Natural killer cell (primary cell): ENCODE data around the gene KRT79. TPM values are rescaled to one million over a fixed set of nuclear protein-coding genes. Genes with fewer than 3 reads are reported as not detected.

ENCODE experiments used
- ATAC-seq, 3 donors: fragments of 150-1000 bp in 2 of 3; fragments of 200-7000 bp in 1 of 3; cut with Tn5 transposase; 1 replicate in 1 of 3; 2 replicates in 2 of 3; pipeline ENCODE4 v1.10.0; 2021; ENCODE audit warnings: mild to moderate bottlenecking in 2 of 3, moderate library complexity in 2 of 3
- DNase-seq, 2 donors: peaks; one replicate each; pipeline versions ENCODE4 v3.0.0 to v3.0.0-alpha.2; 2013 to 2021; ENCODE audit warnings: mixed read lengths in 1 of 2
- H3K27ac ChIP-seq: one replicate; pipeline ENCODE4 v1.5.1; 2013; ENCODE audit warnings: mild to moderate bottlenecking, low read length
- H3K27me3 ChIP-seq: one replicate; pipeline ENCODE4 v1.6.1; 2013; ENCODE audit warnings: low read length; ENCODE audit not compliant: control insufficient read depth, insufficient read depth
- H3K36me3 ChIP-seq: one replicate; pipeline ENCODE4 v1.6.1; 2013; ENCODE audit warnings: low read length; ENCODE audit not compliant: control insufficient read depth, insufficient read depth
- H3K4me1 ChIP-seq: one replicate; pipeline ENCODE4 v1.6.1; 2013; ENCODE audit warnings: low read length; ENCODE audit not compliant: control insufficient read depth, insufficient read depth
- H3K4me3 ChIP-seq: one replicate; pipeline ENCODE4 v1.5.1; 2013; ENCODE audit warnings: low read length
- H3K9me3 ChIP-seq: one replicate; pipeline ENCODE4 v1.6.1; 2013; ENCODE audit warnings: low read length; ENCODE audit not compliant: control insufficient read depth, insufficient read depth
- H3K27ac Mint-ChIP-seq, 2 donors: one replicate each; pipeline ENCODE4 v1.8.0; 2022; ENCODE audit warnings: mild to moderate bottlenecking in 2 of 2, mixed read lengths in 2 of 2, moderate library complexity in 1 of 2
- H3K27me3 Mint-ChIP-seq, 2 donors: one replicate each; pipeline ENCODE4 v1.8.0; 2022; ENCODE audit warnings: low read depth in 2 of 2, mixed read lengths in 2 of 2
- H3K36me3 Mint-ChIP-seq: one replicate; pipeline ENCODE4 v1.8.0; 2022; ENCODE audit warnings: mixed read lengths
- H3K4me1 Mint-ChIP-seq, 2 donors: one replicate each; pipeline ENCODE4 v1.8.0; 2022; ENCODE audit warnings: mixed read lengths in 2 of 2
- H3K4me3 Mint-ChIP-seq: one replicate; pipeline ENCODE4 v1.8.0; 2022; ENCODE audit warnings: mild to moderate bottlenecking, moderate library complexity, mixed read lengths
- H3K9me3 Mint-ChIP-seq, 2 donors: one replicate each; pipeline ENCODE4 v1.8.0; 2022; ENCODE audit warnings: mixed read lengths in 2 of 2
- WGBS: methylation state at CpG from one replicate; pipeline ENCODE4 v1.1.7; 2013; ENCODE audit warnings: missing lambda C conversion rate; ENCODE audit not compliant: insufficient coverage; 5-methylcytosine and 5-hydroxymethylcytosine counted together
- intact Hi-C: fragments of 100-400 bp; cut with micrococcal nuclease; formaldehyde crosslinking; loops from one replicate; pipeline ENCODE4 v1.14.2; 2022
- total RNA-seq, 4 donors: library from RNA; stranded (reverse); fragments of 120-200 nt in 1 of 4; gene quantifications; one replicate each; pipeline versions ENCODE4 v1.2.3 to v1.2.4, GENCODE V29; 2013 to 2022
- TF ChIP-seq, protein P1 (sequence below): fragments of 200-600 bp; IDR thresholded peaks from one replicate; pipeline ENCODE4 v1.8.0; 2022; ENCODE audit warnings: antibody characterized with exemption

The KRT79 gene
- total RNA-seq, 3 donors from 2014 or later (not counting 1 experiment from before 2014, with no cell fraction given), result 0.18 TPM; not detected in 2

- H3K4me1 Mint-ChIP-seq, result no peaks in the 10 kb centered on the region
- Histone ChIP-seq H3K4me1 (no peaks in the 10 kb centered on the region), H3K9me3 (no peaks in the 10 kb centered on the region), H3K36me3 (no peaks in the 10 kb centered on the region), H3K27ac (no peak overlapping the region), H3K4me3 (no peak overlapping the region), H3K27me3 (no peaks in the 10 kb centered on the region)
- H3K9me3 Mint-ChIP-seq, result no peaks in the 10 kb centered on the region
- intact Hi-C loops, result no loop called here
- no peak for ATAC-seq
- peaks cover 10 to 23% of the 10 kb centered on the region in 2 donors for H3K27me3 Mint-ChIP-seq
- TF ChIP-seq, protein P1, sequence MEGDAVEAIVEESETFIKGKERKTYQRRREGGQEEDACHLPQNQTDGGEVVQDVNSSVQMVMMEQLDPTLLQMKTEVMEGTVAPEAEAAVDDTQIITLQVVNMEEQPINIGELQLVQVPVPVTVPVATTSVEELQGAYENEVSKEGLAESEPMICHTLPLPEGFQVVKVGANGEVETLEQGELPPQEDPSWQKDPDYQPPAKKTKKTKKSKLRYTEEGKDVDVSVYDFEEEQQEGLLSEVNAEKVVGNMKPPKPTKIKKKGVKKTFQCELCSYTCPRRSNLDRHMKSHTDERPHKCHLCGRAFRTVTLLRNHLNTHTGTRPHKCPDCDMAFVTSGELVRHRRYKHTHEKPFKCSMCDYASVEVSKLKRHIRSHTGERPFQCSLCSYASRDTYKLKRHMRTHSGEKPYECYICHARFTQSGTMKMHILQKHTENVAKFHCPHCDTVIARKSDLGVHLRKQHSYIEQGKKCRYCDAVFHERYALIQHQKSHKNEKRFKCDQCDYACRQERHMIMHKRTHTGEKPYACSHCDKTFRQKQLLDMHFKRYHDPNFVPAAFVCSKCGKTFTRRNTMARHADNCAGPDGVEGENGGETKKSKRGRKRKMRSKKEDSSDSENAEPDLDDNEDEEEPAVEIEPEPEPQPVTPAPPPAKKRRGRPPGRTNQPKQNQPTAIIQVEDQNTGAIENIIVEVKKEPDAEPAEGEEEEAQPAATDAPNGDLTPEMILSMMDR, result no peak
- no peak overlapping the region for H3K4me3 Mint-ChIP-seq
- 73% methylated on average over 5 of the region's 5 CpGs for WGBS
- H3K27ac Mint-ChIP-seq, result no peak overlapping the region
- no peak for DNase-seq
- H3K36me3 Mint-ChIP-seq, result no peaks in the 10 kb centered on the region
Observed at GRCh38 chr12:52850681-52851080, 16.6 kb upstream of the KRT79 start.

- ATAC-seq (no peak), DNase-seq (no peak)
- Mint-ChIP-seq H3K4me1 (no peaks in the 10 kb centered on the region), H3K36me3 (no peaks in the 10 kb centered on the region), H3K4me3 (no peak overlapping the region), H3K27me3 (peaks cover 10 to 23% of the 10 kb centered on the region in 2 donors), H3K9me3 (no peaks in the 10 kb centered on the region), H3K27ac (no peak overlapping the region)
- TF ChIP-seq, protein P1, result no peak
- Histone ChIP-seq H3K27ac (no peak overlapping the region), H3K4me3 (no peak overlapping the region), H3K4me1 (no peaks in the 10 kb centered on the region), H3K36me3 (no peaks in the 10 kb centered on the region), H3K9me3 (no peaks in the 10 kb centered on the region), H3K27me3 (no peaks in the 10 kb centered on the region)
- intact Hi-C loops, result no loop called here
- 88% methylated on average over 6 of the region's 6 CpGs for WGBS
Observed at GRCh38 chr12:52849511-52849910, 15.4 kb upstream of the KRT79 start.

DNA sequence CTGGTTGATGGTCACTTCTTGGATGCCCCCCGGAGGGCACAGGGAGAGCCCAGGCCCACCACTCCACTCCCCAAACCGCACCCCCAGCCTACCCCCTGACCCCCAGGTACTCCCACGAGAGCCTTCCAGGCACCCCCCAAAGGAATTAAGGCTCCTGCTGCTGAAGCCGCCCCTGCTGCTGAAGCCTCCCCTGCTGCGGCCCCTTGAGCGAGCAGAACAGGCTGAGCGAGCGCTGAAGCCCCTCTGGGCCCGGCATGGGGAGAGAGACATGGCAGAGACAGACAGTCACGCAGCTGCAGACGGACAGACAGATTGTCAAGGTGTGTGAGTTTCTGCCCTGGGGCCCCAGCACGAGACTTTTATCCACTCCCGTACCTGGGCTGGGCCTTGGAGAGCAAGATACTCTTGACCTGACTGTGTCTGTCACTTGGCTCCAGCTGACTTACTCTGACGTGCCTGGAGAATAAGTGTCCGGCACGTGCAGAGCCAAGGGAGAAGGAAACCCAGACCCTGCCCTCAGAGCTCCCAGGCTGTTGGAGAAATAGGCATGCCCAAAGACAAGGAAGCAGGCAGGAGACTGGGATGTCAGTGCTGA, 14.6 kb upstream of the KRT79 start, which contains the start of gene KRT78:
Gene KRT78, minus strand, starts transcription at position 334 of the 595 bp plus-strand sequence. Its CDS starts 64 bp downstream, at position 270.
- TF ChIP-seq, protein P1, result no peak
- Mint-ChIP-seq H3K9me3 (no peaks in the 10 kb centered on the region), H3K4me3 (no peak within 1 kb of the TSS), H3K36me3 (no peaks in the 10 kb centered on the region), H3K27ac (no peak within 1 kb of the TSS), H3K4me1 (no peaks in the 10 kb centered on the region), H3K27me3 (peaks cover 8 to 23% of the 10 kb centered on the region in 2 donors)
- no peaks in the 10 kb centered on the region for H3K9me3 ChIP-seq
- DNase-seq, result no peak
- H3K27me3 ChIP-seq, result no peaks in the 10 kb centered on the region
- 90% methylated on average over 16 of the region's 16 CpGs for WGBS
- no peak within 1 kb of the TSS for H3K4me3 ChIP-seq
- H3K36me3 ChIP-seq, result no peaks in the 10 kb centered on the region
- no peak for ATAC-seq
- no peak within 1 kb of the TSS for H3K27ac ChIP-seq
- no peaks in the 10 kb centered on the region for H3K4me1 ChIP-seq
- intact Hi-C loops, result no loop called here
